Right kidney (tissue), 9 donors: ENCODE data around the gene LPAR6.
A peak's percentile ranks its signal among the peaks of the same experiment; 100 is the strongest.
"Not testable (repeated sequence)": the region's sequence is repeated elsewhere in the genome, so short reads cannot be mapped to it uniquely, and the experiment has no call there.

Source experiments
- DNase-seq: peaks from one replicate; pipeline ENCODE4 v3.0.0-alpha.2; 2016
- long read RNA-seq, 8 donors: transcript quantifications; one replicate each; lab custom pipeline, GENCODE V29; 2026

The LPAR6 gene
- long read RNA-seq, donor 1, partial matches to known transcripts: 64 of 67 reads
- long read RNA-seq, donor 1, other reads (novel, unspliced or antisense): 0 of 67 reads
- long read RNA-seq, donor 2: 0 reads
- long read RNA-seq, donor 3, partial matches to known transcripts: 17 of 19 reads
- long read RNA-seq, donor 3, other reads (novel, unspliced or antisense): 0 of 19 reads
- long read RNA-seq, donor 4, partial matches to known transcripts: 33 of 33 reads
- long read RNA-seq, donor 4, other reads (novel, unspliced or antisense): 0 of 33 reads
- long read RNA-seq, donor 5, partial matches to known transcripts: 37 of 44 reads
- long read RNA-seq, donor 5, other reads (novel, unspliced or antisense): 6 of 44 reads
- long read RNA-seq, donor 6, partial matches to known transcripts: 0 of 1 reads
- long read RNA-seq, donor 6, other reads (novel, unspliced or antisense): 0 of 1 reads
- long read RNA-seq, donor 7, partial matches to known transcripts: 53 of 53 reads
- long read RNA-seq, donor 7, other reads (novel, unspliced or antisense): 0 of 53 reads
- long read RNA-seq, donor 8, partial matches to known transcripts: 41 of 42 reads
- long read RNA-seq, donor 8, other reads (novel, unspliced or antisense): 0 of 42 reads

- DNase-seq: peak; percentile 65
Measured at GRCh38 chr13:48412881-48413351, at the start of gene LPAR6. LPAR6 (minus strand) TSS chr13:48413113; CDS start chr13:48412423, 690 bp downstream.

- DNase-seq: no peak
Measured at GRCh38 chr13:48457578-48458242, 44.8 kb upstream of the LPAR6 start.

- no peak for DNase-seq
Measured at GRCh38 chr13:48456546-48456945, 43.6 kb upstream of the LPAR6 start.

- not testable (repeated sequence) for DNase-seq
Measured at GRCh38 chr13:48451196-48451595, 38.3 kb upstream of the LPAR6 start.

- DNase-seq: no peak
Measured at GRCh38 chr13:48449656-48450055, 36.7 kb upstream of the LPAR6 start.

GRCh38 chr13:48448959-48449614 lies 36.2 kb upstream of the LPAR6 start:
- DNase-seq: no peak

- no peak for DNase-seq
Measured at GRCh38 chr13:48448285-48448958, 35.5 kb upstream of the LPAR6 start.

- DNase-seq: no peak
Measured at GRCh38 chr13:48446464-48446863, 33.6 kb upstream of the LPAR6 start.

GRCh38 chr13:48443442-48444208 lies 30.7 kb upstream of the LPAR6 start:
- DNase-seq: no peak

GRCh38 chr13:48437371-48437770 lies 24.5 kb upstream of the LPAR6 start:
- no peak for DNase-seq

GRCh38 chr13:48436661-48437288 lies 23.9 kb upstream of the LPAR6 start:
- no peak for DNase-seq

- no peak for DNase-seq
Measured at GRCh38 chr13:48434200-48434599, 21.3 kb upstream of the LPAR6 start.

- DNase-seq: no peak
Measured at GRCh38 chr13:48431987-48432615, 19.2 kb upstream of the LPAR6 start.

- DNase-seq: no peak
Measured at GRCh38 chr13:48431431-48431830, 18.5 kb upstream of the LPAR6 start.

- DNase-seq: no peak
Measured at GRCh38 chr13:48429886-48430285, 17.0 kb upstream of the LPAR6 start.

GRCh38 chr13:48429036-48429435 lies 16.1 kb upstream of the LPAR6 start:
- no peak for DNase-seq

GRCh38 chr13:48426755-48427298 lies 13.9 kb upstream of the LPAR6 start:
- DNase-seq: not testable (repeated sequence)

- no peak for DNase-seq
Measured at GRCh38 chr13:48426052-48426451, 13.1 kb upstream of the LPAR6 start.

GRCh38 chr13:48424212-48424611 lies 11.3 kb upstream of the LPAR6 start:
- no peak for DNase-seq

GRCh38 chr13:48422003-48422402 lies 9.1 kb upstream of the LPAR6 start:
- not testable (repeated sequence) for DNase-seq
